H1 (cell line): ENCODE data around the gene SOHLH2. TPM values are rescaled to one million over a fixed set of nuclear protein-coding genes. Genes with fewer than 3 reads are reported as not detected.

Experiments used
- CTCF ChIA-PET: fragments of 300-600 bp; sonication (Branson Sonifier 250); formaldehyde crosslinking; loops from one replicate; lab custom pipeline; 2021; ENCODE audit not compliant: partially characterized antibody; lab: Charles Lee
- POLR2A ChIA-PET: fragments of 300-600 bp; sonication (Branson Sonifier 250); formaldehyde crosslinking; loops from one replicate; lab custom pipeline; 2021; ENCODE audit warnings: inconsistent platforms; ENCODE audit not compliant: partially characterized antibody; lab: Charles Lee
- DNase-seq, 2 experiments: peaks; one replicate each; pipeline versions ENCODE4 v3.0.0 to v3.0.0-alpha.2; 2010 to 2022; ENCODE audit warnings: low spot score in 2 of 2, low read depth in 1 of 2, mixed read lengths in 1 of 2
- FAIRE-seq: peaks from 2 replicates; lab custom pipeline; 2011; peaks lifted over from hg19 to GRCh38; lab: Jason Lieb, UNC
- H2AFZ ChIP-seq: 2 replicates; pipeline ENCODE4 v1.8.1; 2012; ENCODE audit warnings: low read length, inconsistent platforms
- H2AK5ac ChIP-seq: 2 replicates; pipeline ENCODE4 v1.6.1; 2013; ENCODE audit warnings: low read depth, low read length
- H2BK120ac ChIP-seq: replicated peaks from 2 replicates; pipeline ENCODE3; 2013; ENCODE audit warnings: low read depth, low read length, inconsistent platforms
- H2BK12ac ChIP-seq: 2 replicates; pipeline ENCODE4 v1.6.1; 2013; ENCODE audit warnings: low read depth, low read length
- H2BK15ac ChIP-seq: 2 replicates; pipeline ENCODE4 v1.6.1; 2013; ENCODE audit warnings: low read length
- H2BK20ac ChIP-seq: 2 replicates; pipeline ENCODE4 v1.6.1; 2013; ENCODE audit warnings: low read length
- H2BK5ac ChIP-seq: 2 replicates; pipeline ENCODE4 v1.6.1; 2013; ENCODE audit warnings: low read depth, low read length
- H3K14ac ChIP-seq: 2 replicates; pipeline ENCODE4 v1.6.1; 2013; ENCODE audit warnings: inconsistent platforms; ENCODE audit not compliant: insufficient read length
- H3K18ac ChIP-seq: 2 replicates; pipeline ENCODE4 v1.6.1; 2013; ENCODE audit warnings: low read length; ENCODE audit errors: extremely low read depth
- H3K23ac ChIP-seq: 2 replicates; pipeline ENCODE4 v1.6.1; 2013; ENCODE audit warnings: inconsistent platforms; ENCODE audit not compliant: insufficient read length
- H3K23me2 ChIP-seq: 2 replicates; pipeline ENCODE4 v1.6.1; 2013; ENCODE audit warnings: low read depth, low read length
- H3K27ac ChIP-seq: 2 replicates; pipeline ENCODE4 v1.6.1; 2011; ENCODE audit warnings: low read depth, low read length, inconsistent platforms
- H3K27me3 ChIP-seq, 4 experiments: replicated peaks in 1 of 4; 1 replicate in 1 of 4; 2 replicates in 3 of 4; pipeline versions ENCODE4 v1.6.1 to v1.8.1; 2011 to 2013; ENCODE audit warnings: low read length in 3 of 4, mild to moderate bottlenecking in 3 of 4, inconsistent platforms in 2 of 4, mixed read lengths in 2 of 4, moderate library complexity in 1 of 4; ENCODE audit not compliant: control insufficient read depth in 3 of 4, insufficient read depth in 3 of 4; ENCODE audit errors: extremely low read depth in 1 of 4
- H3K36me3 ChIP-seq, 4 experiments: 2 replicates each; pipeline versions ENCODE4 v1.6.1 to v1.8.1; 2011 to 2013; ENCODE audit warnings: mild to moderate bottlenecking in 4 of 4, low read length in 3 of 4, moderate library complexity in 2 of 4, control low read depth in 1 of 4, inconsistent platforms in 1 of 4; ENCODE audit not compliant: insufficient read depth in 4 of 4, control insufficient read depth in 2 of 4
- H3K4ac ChIP-seq: replicated peaks from 2 replicates; pipeline ENCODE3; 2013; ENCODE audit warnings: low read length, low read depth, mixed read lengths, inconsistent platforms; ENCODE audit not compliant: insufficient read length
- H3K4me1 ChIP-seq, 4 experiments: replicated peaks in 1 of 4; 1 replicate in 1 of 4; 2 replicates in 3 of 4; pipeline versions ENCODE4 v1.6.1 to v1.8.1; 2011 to 2013; ENCODE audit warnings: low read length in 3 of 4, inconsistent platforms in 2 of 4, mixed read lengths in 1 of 4; ENCODE audit not compliant: insufficient read depth in 4 of 4, control insufficient read depth in 3 of 4
- H3K4me2 ChIP-seq, 2 experiments: 2 replicates each; pipeline versions ENCODE4 v1.6.1 to v1.8.1; 2011 to 2013; ENCODE audit warnings: low read depth in 2 of 2, low read length in 2 of 2, control low read depth in 1 of 2, inconsistent platforms in 1 of 2, mild to moderate bottlenecking in 1 of 2; ENCODE audit not compliant: insufficient read depth in 1 of 2
- H3K4me3 ChIP-seq, 4 experiments: fragments of 200-600, 300-600 bp in 1 of 4; sonication (generic), shearing (Covaris generic), sonication (Bioruptor Twin) in 1 of 4; 2 replicates each; pipeline versions ENCODE4 v1.5.1 to v1.8.1; 2011 to 2016; ENCODE audit warnings: low read length in 4 of 4, low read depth in 3 of 4, control low read depth in 2 of 4, inconsistent platforms in 2 of 4, mild to moderate bottlenecking in 2 of 4, mixed read lengths in 1 of 4, moderate library complexity in 1 of 4; ENCODE audit not compliant: insufficient read depth in 2 of 4; ENCODE audit errors: extremely low read depth in 1 of 4
- H3K56ac ChIP-seq: replicated peaks from 2 replicates; pipeline ENCODE3; 2013; ENCODE audit warnings: low read depth, mild to moderate bottlenecking, mixed read lengths, low read length, inconsistent platforms; ENCODE audit not compliant: insufficient read length
- H3K79me1 ChIP-seq: 2 replicates; pipeline ENCODE4 v1.6.1; 2013; ENCODE audit warnings: low read depth, low read length, control low read depth
- H3K79me2 ChIP-seq, 2 experiments: 2 replicates each; pipeline versions ENCODE4 v1.6.1 to v1.8.1; 2012 to 2013; ENCODE audit warnings: low read length in 2 of 2, mild to moderate bottlenecking in 2 of 2, inconsistent platforms in 1 of 2; ENCODE audit not compliant: insufficient read depth in 2 of 2, control insufficient read depth in 1 of 2
- H3K9ac ChIP-seq, 4 experiments: replicated peaks in 1 of 4; 1 replicate in 1 of 4; 2 replicates in 3 of 4; pipeline versions ENCODE4 v1.6.1 to v1.8.1; 2011 to 2013; ENCODE audit warnings: low read depth in 3 of 4, low read length in 3 of 4, control low read depth in 2 of 4, mild to moderate bottlenecking in 2 of 4, moderate library complexity in 2 of 4, inconsistent platforms in 1 of 4; ENCODE audit errors: extremely low read depth in 1 of 4
- H3K9me3 ChIP-seq, 2 experiments: 2 replicates each; pipeline versions ENCODE4 v1.6.1 to v1.8.1; 2012 to 2013; ENCODE audit warnings: mild to moderate bottlenecking in 2 of 2, moderate library complexity in 2 of 2, control low read depth in 1 of 2, inconsistent platforms in 1 of 2, low read depth in 1 of 2, low read length in 1 of 2, mixed read lengths in 1 of 2; ENCODE audit not compliant: insufficient read depth in 2 of 2
- H4K20me1 ChIP-seq, 2 experiments: replicated peaks in 1 of 2; 2 replicates each; pipeline versions ENCODE3 to v1.8.1; 2011 to 2013; ENCODE audit warnings: inconsistent platforms in 2 of 2, low read length in 2 of 2, mild to moderate bottlenecking in 1 of 2; ENCODE audit not compliant: insufficient read depth in 2 of 2, control insufficient read depth in 1 of 2
- H4K5ac ChIP-seq: 2 replicates; pipeline ENCODE4 v1.6.1; 2013; ENCODE audit warnings: low read length, low read depth, mixed read lengths, inconsistent platforms; ENCODE audit not compliant: insufficient read length
- H4K8ac ChIP-seq: 2 replicates; pipeline ENCODE4 v1.8.0; 2013; ENCODE audit warnings: mild to moderate bottlenecking, moderate library complexity, low read length, inconsistent platforms; ENCODE audit not compliant: insufficient read depth; ENCODE audit errors: extremely low read depth
- H4K91ac ChIP-seq: replicated peaks from 2 replicates; pipeline ENCODE3; 2013; ENCODE audit warnings: low read length, mixed read lengths, inconsistent platforms; ENCODE audit not compliant: insufficient read length
- BCL11A ChIP-seq, 2 experiments: IDR thresholded peaks; one replicate each; pipeline ENCODE4 v1.6.1; 2011; ENCODE audit warnings: low read depth in 2 of 2, low read length in 2 of 2, mild to moderate bottlenecking in 2 of 2
- CBX5 ChIP-seq: fragments of 300-800, 300-1000 bp; sonication (generic); IDR thresholded peaks from 2 replicates; pipeline ENCODE4 v1.7.1; 2016; ENCODE audit warnings: antibody characterized with exemption, low read length, low read depth
- CEBPB ChIP-seq: IDR thresholded peaks from 2 replicates; pipeline ENCODE4 v1.6.1; 2012; ENCODE audit warnings: low read depth, low read length
- CHD1 ChIP-seq: IDR thresholded peaks from 2 replicates; pipeline ENCODE4 v1.6.1; 2012; ENCODE audit warnings: low read depth, low read length, improper control_type of control experiment
- CTBP2 ChIP-seq: IDR thresholded peaks from 2 replicates; pipeline ENCODE4 v1.7.0; 2011; ENCODE audit warnings: borderline replicate concordance, mild to moderate bottlenecking, moderate library complexity, mixed read lengths, low read length; ENCODE audit not compliant: insufficient read depth, insufficient read length
- EP300 ChIP-seq, 2 experiments: IDR thresholded peaks; 1 replicate in 1 of 2; 2 replicates in 1 of 2; pipeline ENCODE4 v1.6.1; 2011 to 2012; ENCODE audit warnings: low read depth in 2 of 2, low read length in 2 of 2, mild to moderate bottlenecking in 2 of 2, borderline replicate concordance in 1 of 2, inconsistent platforms in 1 of 2, moderate library complexity in 1 of 2
- POLR2A ChIP-seq, 2 experiments: IDR thresholded peaks; 1 replicate in 1 of 2; 2 replicates in 1 of 2; pipeline ENCODE4 v1.6.1; 2011; ENCODE audit warnings: low read depth in 2 of 2, low read length in 2 of 2, mild to moderate bottlenecking in 2 of 2; ENCODE audit errors: control extremely low read depth in 1 of 2
- RFX5 ChIP-seq: IDR thresholded peaks from 2 replicates; pipeline ENCODE4 v1.6.1; 2011; ENCODE audit warnings: low read depth, low read length, improper control_type of control experiment, borderline replicate concordance
- RNF2 ChIP-seq: fragments of 200-900, 300-1000 bp; sonication (generic); IDR thresholded peaks from 2 replicates; pipeline ENCODE4 v1.7.1; 2016; ENCODE audit warnings: borderline replicate concordance, low read depth, mild to moderate bottlenecking, antibody characterized with exemption, low read length; ENCODE audit not compliant: poor library complexity, severe bottlenecking; ENCODE audit errors: missing control alignments
- SP2 ChIP-seq: IDR thresholded peaks from 2 replicates; pipeline ENCODE4 v1.6.1; 2012; ENCODE audit warnings: mild to moderate bottlenecking, low read length, inconsistent platforms
- SUZ12 ChIP-seq: fragments of 200-600 bp; sonication (generic); IDR thresholded peaks from 2 replicates; pipeline ENCODE4 v1.6.1; 2012; ENCODE audit warnings: mild to moderate bottlenecking, inconsistent platforms, low read length, moderate library complexity, mixed read lengths
- TAF1 ChIP-seq: IDR thresholded peaks from 2 replicates; pipeline ENCODE4 v1.6.1; 2011; ENCODE audit warnings: mild to moderate bottlenecking, low read depth, low read length
- TCF12 ChIP-seq: IDR thresholded peaks from 2 replicates; pipeline ENCODE4 v1.6.1; 2011; ENCODE audit warnings: low read depth, mild to moderate bottlenecking, low read length
- WGBS, 2 experiments: shearing (Covaris generic) in 1 of 2; methylation state at CpG; one replicate each; pipeline versions ENCODE4 v1.1.6 to v1.1.7; 2013 to 2015; ENCODE audit warnings: low lambda C conversion rate in 2 of 2, mixed read lengths in 2 of 2, inconsistent platforms in 1 of 2, low coverage in 1 of 2, missing lambda C conversion rate in 1 of 2; ENCODE audit not compliant: insufficient replicate concordance in 2 of 2, insufficient coverage in 1 of 2, insufficient read length in 1 of 2; ENCODE audit errors: extremely low coverage in 1 of 2, missing lambda C conversion rate in 1 of 2; 5-methylcytosine and 5-hydroxymethylcytosine counted together
- polyA plus RNA-seq, 7 experiments: library from polyadenylated mRNA; depleted of rRNA in 3 of 7; stranded (reverse) in 5 of 7; unstranded in 2 of 7; fragments of >200 nt in 5 of 7; fragments of 200-250 nt in 2 of 7; gene quantifications; 1 replicate in 5 of 7; 2 replicates in 1 of 7; 4 replicates in 1 of 7; pipeline versions ENCODE4 v1.2.1 to v1.2.3, GENCODE V29; 2011 to 2013; ENCODE audit warnings: missing spikeins in 2 of 7, mixed read lengths in 2 of 7
- total RNA-seq: library from RNA; stranded (reverse); fragmentation: NEBNext Ultra II Directional; extraction: Animal tissue kit (Norgen Biotek cat#: 25700); gene quantifications from 2 replicates; pipeline ENCODE4 v1.2.1, GENCODE V29; 2021
- TF ChIP-seq, protein P1 (sequence below): IDR thresholded peaks from 2 replicates; pipeline ENCODE4 v1.6.1; 2011; ENCODE audit warnings: low read depth, mild to moderate bottlenecking, low read length; ENCODE audit not compliant: insufficient read depth

Gene SOHLH2
- total and polyA plus RNA-seq, 2 of the 8 experiments (the other 6 are each of a cell fraction or from before 2014, with no cell fraction given) = 6.8 to 10.3 TPM

DNA sequence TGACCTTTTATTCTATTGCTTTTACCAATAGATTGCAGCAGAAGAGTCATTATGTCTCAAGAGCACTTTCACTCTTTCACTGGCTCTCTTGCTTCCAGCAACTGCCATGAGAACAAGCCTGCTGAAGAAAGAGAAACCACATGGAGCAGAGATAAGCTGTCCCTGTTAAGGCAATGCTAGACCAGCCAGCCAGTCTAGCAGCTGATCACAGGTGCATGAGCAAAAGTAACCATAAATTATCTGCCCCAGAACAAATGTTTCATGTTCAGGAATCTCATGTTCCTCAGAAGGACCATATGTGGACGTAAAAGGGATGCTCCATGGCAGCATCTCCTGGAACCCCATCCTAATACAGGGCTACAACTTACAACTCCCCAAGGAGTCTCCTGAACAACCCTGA, 62.8 kb downstream of the SOHLH2 start:
- no peak overlapping the region for H3K4ac ChIP-seq
- no peak overlapping the region for H2BK12ac ChIP-seq
- no peak overlapping the region for H3K18ac ChIP-seq
- H3K27me3 ChIP-seq = peaks cover 0 to 3% (median 0%) of the 10 kb centered on the region in 4 experiments; a peak in 1 of 7 replicates
- H2AFZ ChIP-seq = no peak overlapping the region
- H3K4me1 ChIP-seq = no peaks in the 10 kb centered on the region
- no peak overlapping the region for H2BK20ac ChIP-seq
- no peak overlapping the region for H4K5ac ChIP-seq
- H3K27ac ChIP-seq = no peak overlapping the region
- H2BK5ac ChIP-seq = no peak overlapping the region
- H3K4me3 ChIP-seq = no peak overlapping the region
- H3K36me3 ChIP-seq = no peaks in the 10 kb centered on the region
- 0 out of 4 replicates have a peak, but pooled peaks cover 0 to 2% of the 10 kb centered on the region in 2 experiments for H3K9me3 ChIP-seq
- no peak overlapping the region for H3K23ac ChIP-seq
- 86% methylated on average over 1 of the region's 1 CpG; no CpG with 5 or more reads in 1 of the 2 experiments for WGBS, 2 experiments
- ChIA-PET POLR2A (no interaction called here), CTCF (interaction anchor here (1.4 kb wide), 2 partner anchors 18 to 40 kb away, joined by 3 to 4 read pairs; no protein-coding TSS in a partner anchor)
- H3K23me2 ChIP-seq = peaks cover 3% of the 10 kb centered on the region; the same call in 1 of the 2 replicates
- H3K79me1 ChIP-seq = no peaks in the 10 kb centered on the region
- H3K9ac ChIP-seq = no peak overlapping the region
- H4K20me1 ChIP-seq = no peaks in the 10 kb centered on the region
- FAIRE-seq (no peak), DNase-seq (no peak)
- no peak overlapping the region for H3K14ac ChIP-seq
- H2AK5ac ChIP-seq = no peak overlapping the region
- no peak overlapping the region for H4K8ac ChIP-seq
- no peak overlapping the region for H2BK120ac ChIP-seq
- no peaks in the 10 kb centered on the region for H3K79me2 ChIP-seq
- no peak overlapping the region for H4K91ac ChIP-seq
- H3K4me2 ChIP-seq = no peak overlapping the region
- H3K56ac ChIP-seq = no peak overlapping the region
- no peak overlapping the region for H2BK15ac ChIP-seq
- TF ChIP-seq BCL11A (IDR thresholded peaks at IDR 0.05; ENCODE audit: low read depth in 2 of 2, low read length in 2 of 2) = no peak
- no peak for TF ChIP-seq CBX5
- no peak for TF ChIP-seq TCF12
- no peak for TF ChIP-seq TAF1
- no peak for TF ChIP-seq CEBPB
- no peak for TF ChIP-seq SP2
- TF ChIP-seq CTBP2 = no peak
- TF ChIP-seq RFX5 = no peak
- TF ChIP-seq CHD1 = no peak
- no peak for TF ChIP-seq RNF2
- no peak for TF ChIP-seq POLR2A (IDR thresholded peaks at IDR 0.05; ENCODE audit: control extremely low read depth in 1 of 2, low read depth in 2 of 2, low read length in 2 of 2)
- TF ChIP-seq, protein P1, sequence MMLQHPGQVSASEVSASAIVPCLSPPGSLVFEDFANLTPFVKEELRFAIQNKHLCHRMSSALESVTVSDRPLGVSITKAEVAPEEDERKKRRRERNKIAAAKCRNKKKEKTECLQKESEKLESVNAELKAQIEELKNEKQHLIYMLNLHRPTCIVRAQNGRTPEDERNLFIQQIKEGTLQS = no peak
- no peak for TF ChIP-seq SUZ12
- TF ChIP-seq EP300 (IDR thresholded peaks at IDR 0.05; ENCODE audit: borderline replicate concordance in 1 of 2, low read depth in 2 of 2, low read length in 2 of 2) = no peak
